G401 (cell line): ENCODE measurements around the gene HSBP1L1. TPM values are rescaled to one million over a fixed set of nuclear protein-coding genes. Genes with fewer than 3 reads are reported as not detected.
"Not testable (repeated sequence)": the region's sequence is repeated elsewhere in the genome, so short reads cannot be mapped to it uniquely, and the experiment has no call there.

ENCODE experiments used
- DNase-seq: peaks from one replicate; pipeline ENCODE4 v3.0.0-alpha.2; 2015; ENCODE audit warnings: low spot score
- in situ Hi-C: cut with HindIII; loops from 2 replicates; pipeline ENCODE4 v1.10.0; 2016; ENCODE audit warnings: low sequenced_read_pairs, mixed read lengths
- total RNA-seq: library from RNA; depleted of rRNA; stranded (reverse); fragments of >200 nt; shearing (Covaris generic); gene quantifications from 2 replicates; pipeline ENCODE4 v1.2.3, GENCODE V29; 2014

HSBP1L1 gene
- total RNA-seq, 1 experiment from 2014 or later, result 32.7 TPM

GRCh38 chr18:79954791-79955190, 9.7 kb upstream of the HSBP1L1 start:
- DNase-seq, result no peak
- in situ Hi-C loops, result no loop called here

DNA sequence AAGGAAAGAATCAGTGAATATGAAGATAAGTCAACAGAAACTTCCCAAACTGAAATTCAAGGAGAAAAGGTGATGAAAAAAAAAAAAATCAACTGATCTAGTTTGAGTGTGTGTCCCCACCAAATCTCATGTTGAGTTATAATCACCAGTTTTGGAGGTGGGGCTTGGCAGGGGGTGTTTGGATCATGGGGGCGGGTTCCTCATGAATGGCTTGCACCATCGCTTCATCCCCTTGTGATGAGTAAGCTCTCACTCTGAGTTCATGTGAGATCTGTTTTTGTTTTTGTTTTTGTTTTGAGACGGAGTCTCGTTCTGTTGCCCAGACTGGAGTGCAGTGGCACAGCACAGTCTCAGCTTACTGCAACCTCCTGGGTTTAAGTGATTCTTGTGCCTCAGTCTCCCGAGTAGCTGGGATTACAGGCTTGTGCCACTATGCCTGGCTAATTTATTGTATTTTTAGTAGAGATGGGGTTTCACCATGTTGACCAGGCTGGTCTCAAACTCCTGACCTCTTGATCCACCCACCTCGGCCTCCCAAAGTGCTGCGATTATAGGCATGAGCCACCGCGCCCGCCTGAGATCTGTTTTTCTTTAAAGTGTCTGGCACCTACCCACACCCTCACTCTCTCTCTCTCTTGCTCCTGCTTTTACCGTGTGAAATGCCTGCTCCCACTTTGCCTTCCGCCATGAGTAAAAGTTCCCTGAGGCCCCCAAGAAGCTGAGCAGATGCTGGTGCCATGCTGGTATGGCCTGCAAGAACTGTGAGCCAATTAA, 9.0 kb upstream of the HSBP1L1 start:
- in situ Hi-C loops, result no loop called here

DNA sequence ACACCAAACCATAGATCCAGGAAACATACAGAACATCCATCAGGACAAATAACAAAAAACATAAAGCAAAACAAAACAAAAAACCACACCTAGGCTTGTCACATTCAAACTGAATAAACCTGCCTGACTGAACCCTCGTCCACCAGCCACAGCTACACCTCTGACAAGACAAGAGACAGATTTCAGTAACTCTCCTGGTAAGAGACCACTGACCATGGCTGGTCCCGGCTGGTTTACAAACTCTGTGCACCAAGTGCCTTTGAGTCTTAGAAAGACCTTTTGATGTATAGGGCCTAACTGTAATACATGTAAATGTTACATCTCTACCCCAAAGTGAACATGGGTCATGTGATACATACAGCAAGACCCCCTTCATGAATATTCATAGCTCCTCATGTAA, 8.2 kb upstream of the HSBP1L1 start:
- in situ Hi-C loops, result no loop called here
- no peak for DNase-seq

More for the DNA sequence above, 9.0 kb upstream of the HSBP1L1 start:
- DNase-seq, result no peak

GRCh38 chr18:79958981-79959380, 5.5 kb upstream of the HSBP1L1 start:
- DNase-seq, result no peak
- in situ Hi-C loops, result no loop called here

DNA sequence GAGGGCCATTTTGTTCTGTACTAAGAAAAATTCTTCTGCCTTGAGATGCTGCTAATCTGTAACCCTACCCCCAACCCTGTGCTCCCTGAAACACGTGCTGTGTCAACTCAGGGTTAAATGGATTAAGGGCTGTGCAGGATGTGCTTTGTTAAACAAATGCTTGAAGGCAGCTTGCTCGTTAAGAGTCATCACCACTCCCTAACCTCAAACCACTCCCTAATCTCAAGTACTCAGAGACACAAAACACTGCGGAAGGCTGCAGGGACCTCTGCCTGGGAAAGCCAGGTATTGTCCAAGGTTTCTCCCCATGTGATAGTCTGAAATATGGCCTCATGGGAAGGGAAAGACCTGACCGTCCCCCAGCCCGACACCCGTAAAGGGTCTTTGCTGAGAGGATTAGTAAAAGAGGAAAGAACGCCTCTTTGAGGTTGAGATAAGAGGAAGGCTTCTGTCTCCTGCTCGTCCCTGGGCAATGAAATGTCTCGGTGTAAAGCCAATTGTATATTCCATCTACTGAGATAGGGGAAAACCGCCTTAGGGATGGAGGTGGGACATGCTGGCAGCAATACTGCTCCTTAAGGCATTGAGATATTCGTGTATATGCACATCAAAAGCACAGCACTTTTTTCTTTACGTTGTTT, 4.2 kb upstream of the HSBP1L1 start:
- in situ Hi-C loops, DNase-seq: not testable (repeated sequence)

- in situ Hi-C loops, result no loop called here
- no peak for DNase-seq
These were observed 3.4 kb upstream of the HSBP1L1 start for GRCh38 chr18:79960921-79961526.

DNA sequence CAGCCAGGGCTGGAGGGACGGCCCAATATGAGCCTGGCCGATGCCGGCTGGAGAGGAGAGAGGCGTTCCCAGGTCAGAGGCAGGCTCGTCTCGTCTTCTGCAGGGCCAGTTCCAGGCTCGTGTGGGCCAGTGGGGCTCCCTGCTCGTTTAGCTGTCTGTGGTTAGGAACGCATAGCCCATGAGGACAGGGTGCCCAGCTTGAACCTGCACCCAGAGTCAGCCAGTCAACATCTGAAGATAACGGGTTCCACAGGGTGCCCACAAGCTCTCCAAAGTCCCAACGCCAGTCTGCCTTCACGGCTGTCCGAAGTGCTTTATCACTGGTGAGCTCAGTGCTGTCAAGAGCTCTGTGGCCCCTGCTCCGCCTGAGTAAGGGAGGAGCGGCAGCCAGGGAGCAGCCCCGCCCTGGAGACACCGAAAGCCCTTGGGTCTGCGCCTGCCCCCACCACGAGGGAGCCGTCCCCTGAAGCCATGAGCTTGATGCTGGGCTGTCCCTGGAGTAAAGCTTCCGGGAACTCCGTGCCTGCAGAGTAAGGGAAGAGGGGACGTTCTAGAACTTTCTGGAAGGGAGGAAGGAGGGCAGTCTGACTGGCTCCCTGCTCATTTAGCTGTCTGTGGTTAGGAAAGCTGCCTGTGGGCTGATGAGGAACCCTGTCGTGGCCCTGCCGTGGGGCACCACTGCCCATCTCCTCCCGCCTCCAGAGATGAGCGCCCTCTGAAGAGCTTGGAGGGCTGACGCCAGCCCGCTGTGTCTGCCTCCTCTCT, 2.7 kb upstream of the HSBP1L1 start:
- no peak for DNase-seq
- in situ Hi-C loops, result no loop called here

DNA sequence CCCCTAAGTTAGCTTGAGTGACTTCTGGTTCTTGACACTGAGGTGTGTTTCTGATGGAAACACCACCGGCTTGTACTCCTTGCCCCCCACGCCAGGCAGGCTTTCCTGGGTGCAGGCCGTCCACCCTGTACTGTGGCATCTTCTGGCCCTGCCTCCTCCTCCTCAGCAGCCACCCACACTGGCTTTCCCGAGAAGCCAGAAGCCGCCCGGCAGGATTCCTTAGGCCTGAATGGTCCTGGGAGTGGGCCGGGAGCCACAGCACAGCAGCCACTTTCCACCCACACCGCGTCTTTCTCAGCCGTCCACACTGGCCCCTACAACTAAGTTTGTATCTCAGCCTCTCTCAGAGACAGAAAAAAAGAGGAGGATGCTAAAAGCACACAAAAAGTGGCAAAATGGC, 2.1 kb upstream of the HSBP1L1 start:
- in situ Hi-C loops, result no loop called here
- DNase-seq, result no peak

GRCh38 chr18:79962835-79963657, 1.4 kb upstream of the HSBP1L1 start:
- DNase-seq, result no peak
- in situ Hi-C loops, result no loop called here

- no peak for DNase-seq
- in situ Hi-C loops, result no loop called here
These were observed 649 bp upstream of the HSBP1L1 start for GRCh38 chr18:79963658-79964329.

GRCh38 chr18:79965119-79965902, 868 bp downstream of the HSBP1L1 start:
- peak; percentile 64 for DNase-seq
- in situ Hi-C loops, result no loop called here

DNA sequence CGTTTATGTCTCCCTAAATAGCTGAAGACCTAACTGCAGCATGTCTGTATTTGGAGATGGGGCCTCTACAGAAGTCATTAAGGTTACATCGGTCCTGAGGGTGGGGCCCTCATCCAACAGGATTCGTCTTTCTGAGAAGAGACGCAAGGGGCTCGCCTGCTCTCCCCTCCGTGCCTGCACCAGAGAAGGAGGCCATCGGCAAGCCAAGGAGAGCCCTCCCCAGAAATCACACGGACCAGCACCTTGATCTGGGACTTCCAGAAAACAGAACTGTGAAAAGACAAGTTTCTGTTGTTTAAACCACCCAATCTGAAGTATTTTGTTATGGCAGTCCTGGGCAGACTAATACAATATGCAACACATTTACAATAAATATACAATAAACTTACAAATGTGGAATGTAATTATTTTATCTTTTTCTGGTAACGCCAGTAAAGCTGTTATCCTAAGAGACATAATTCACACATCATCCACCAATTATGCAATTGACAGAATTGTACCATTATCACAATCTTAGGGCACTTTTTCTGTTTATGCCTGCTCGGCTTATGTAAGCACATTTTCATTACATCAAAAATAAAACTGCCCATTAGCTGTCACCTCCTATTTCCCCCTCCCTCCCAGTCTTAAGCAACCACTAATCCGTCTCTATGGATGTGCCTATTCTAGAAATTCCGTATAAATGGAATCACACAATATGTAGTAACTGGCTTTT, 6.1 kb downstream of the HSBP1L1 start:
- DNase-seq, result no peak
- in situ Hi-C loops, result no loop called here

DNA sequence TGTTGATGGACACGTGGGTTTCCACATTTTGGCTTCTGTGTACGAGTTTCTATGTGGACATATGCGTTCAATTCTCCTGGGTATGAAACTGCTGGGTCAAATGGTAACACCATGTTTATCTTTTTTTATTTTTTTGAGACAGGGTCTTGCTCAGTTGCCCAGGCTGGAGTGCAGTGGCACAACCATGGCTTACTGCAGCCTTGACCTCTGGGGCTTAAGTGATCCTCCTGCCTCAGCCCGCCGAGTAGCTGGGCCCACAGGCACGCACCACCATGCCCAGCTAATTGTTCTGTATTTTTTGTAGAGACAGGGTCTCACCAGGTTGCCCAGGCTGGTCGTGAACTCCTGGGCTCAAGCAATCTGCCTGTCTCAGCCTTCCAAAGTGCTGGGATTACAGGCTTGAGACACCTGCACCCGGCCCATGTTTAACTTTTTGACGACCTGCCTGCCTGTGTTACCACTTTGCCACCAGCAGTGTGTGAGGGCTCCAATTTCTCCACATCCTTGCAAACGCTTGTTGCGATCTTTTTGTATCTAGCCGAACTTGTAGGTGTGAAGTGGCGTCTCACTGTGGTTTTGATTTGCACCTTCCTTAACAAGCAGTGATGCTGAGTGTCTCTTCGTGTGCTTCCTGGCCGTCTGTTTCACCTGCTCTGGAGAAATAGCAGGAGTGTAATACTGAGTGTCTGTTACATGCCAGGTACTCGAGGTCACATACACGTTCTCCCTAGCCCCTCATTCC, 6.9 kb downstream of the HSBP1L1 start:
- no peak for DNase-seq
- in situ Hi-C loops, result no loop called here

DNA sequence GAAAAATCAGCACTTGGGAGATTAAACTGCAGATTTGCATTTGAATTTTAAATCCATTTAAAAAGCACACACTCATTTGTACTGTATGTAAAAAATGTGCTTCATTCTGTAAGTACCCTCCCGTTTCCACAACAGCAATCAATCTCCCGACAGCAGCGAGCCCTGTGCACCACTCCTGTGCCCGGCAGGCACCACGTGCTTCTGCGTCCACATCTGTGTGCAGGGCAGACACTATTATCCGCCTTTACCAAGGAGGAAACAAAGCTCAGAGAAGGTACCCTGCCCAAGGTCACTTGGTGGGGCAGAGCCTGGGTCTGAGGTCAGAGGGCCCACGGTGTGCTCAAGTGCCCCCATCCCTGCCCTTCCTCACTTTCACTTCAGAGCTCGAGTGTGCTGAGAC, 7.5 kb downstream of the HSBP1L1 start:
- in situ Hi-C loops, result no loop called here
- no peak for DNase-seq

GRCh38 chr18:79972720-79973119, 8.3 kb downstream of the HSBP1L1 start:
- in situ Hi-C loops, result no loop called here
- DNase-seq, result no peak

GRCh38 chr18:79973517-79973916, 9.1 kb downstream of the HSBP1L1 start:
- no peak for DNase-seq
- in situ Hi-C loops, result no loop called here
